ENCODE results near the gene COQ8B.
A peak's percentile ranks its signal among the peaks of the same experiment; 100 is the strongest.

Gene COQ8B

DNA sequence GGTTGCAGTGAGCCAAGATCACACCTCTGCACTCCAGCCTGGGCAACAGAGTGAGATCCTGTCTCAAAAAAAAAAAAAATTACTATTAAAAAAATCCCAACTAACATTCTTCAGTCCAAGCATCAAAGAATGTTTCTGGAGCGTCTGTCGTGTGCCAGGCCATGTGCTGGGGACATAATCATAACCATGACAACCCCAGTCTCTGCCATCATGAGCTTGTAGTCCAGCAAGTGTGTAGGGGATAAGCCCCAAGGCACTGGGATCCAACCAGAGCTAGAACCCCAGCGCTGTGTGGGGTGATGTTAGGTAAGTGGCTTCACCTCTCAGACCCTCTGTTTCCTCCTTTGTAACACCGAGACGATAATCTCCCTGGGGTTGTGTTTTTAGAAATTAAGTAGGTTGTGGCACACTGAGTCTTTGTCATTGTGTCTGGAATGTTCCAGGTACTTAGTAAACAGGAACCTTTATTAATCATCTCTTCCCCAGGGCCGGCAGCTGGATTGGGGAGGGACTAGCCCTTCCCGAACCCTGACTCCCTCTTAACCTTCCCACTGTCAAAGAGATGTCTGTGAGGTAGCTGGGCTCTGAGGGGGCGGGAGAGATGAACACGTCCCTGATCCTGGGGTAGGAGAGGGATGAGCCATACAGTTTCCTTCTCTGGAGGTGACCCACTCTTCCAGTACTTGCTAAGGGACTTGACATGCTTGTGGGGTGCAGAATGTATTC is 5.4 kb upstream of the COQ8B start:
- no peak overlapping the region for H3K27ac ChIP-seq
- TF ChIP-seq, protein P1, sequence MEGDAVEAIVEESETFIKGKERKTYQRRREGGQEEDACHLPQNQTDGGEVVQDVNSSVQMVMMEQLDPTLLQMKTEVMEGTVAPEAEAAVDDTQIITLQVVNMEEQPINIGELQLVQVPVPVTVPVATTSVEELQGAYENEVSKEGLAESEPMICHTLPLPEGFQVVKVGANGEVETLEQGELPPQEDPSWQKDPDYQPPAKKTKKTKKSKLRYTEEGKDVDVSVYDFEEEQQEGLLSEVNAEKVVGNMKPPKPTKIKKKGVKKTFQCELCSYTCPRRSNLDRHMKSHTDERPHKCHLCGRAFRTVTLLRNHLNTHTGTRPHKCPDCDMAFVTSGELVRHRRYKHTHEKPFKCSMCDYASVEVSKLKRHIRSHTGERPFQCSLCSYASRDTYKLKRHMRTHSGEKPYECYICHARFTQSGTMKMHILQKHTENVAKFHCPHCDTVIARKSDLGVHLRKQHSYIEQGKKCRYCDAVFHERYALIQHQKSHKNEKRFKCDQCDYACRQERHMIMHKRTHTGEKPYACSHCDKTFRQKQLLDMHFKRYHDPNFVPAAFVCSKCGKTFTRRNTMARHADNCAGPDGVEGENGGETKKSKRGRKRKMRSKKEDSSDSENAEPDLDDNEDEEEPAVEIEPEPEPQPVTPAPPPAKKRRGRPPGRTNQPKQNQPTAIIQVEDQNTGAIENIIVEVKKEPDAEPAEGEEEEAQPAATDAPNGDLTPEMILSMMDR (IDR thresholded peaks at IDR 0.05): no peak
- TF ChIP-seq ZFX (IDR thresholded peaks at IDR 0.05; ENCODE audit: borderline replicate concordance): no peak

DNA sequence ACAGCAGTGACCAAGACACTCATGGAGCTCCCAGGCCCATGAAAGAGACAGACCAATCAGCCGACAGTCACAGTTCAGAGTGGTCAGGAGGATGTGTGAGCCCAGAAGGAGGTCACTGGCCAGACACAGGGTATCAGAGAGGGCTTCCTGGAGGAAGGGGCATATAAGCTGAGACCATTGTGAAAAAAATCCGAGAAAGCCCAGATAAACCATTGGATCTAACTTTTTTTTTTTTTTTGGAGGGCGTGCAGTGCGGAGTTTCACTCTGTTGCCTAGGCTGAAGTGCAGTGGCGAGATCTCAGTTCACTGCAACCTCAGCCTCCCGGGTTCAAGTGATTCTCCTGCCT is 4.4 kb upstream of the COQ8B start:
- 0 out of 2 replicates have a peak overlapping the region, but pooled peaks have one; percentile 98 for H3K27ac ChIP-seq
- no peak for TF ChIP-seq ZFX (IDR thresholded peaks at IDR 0.05; ENCODE audit: borderline replicate concordance)
- TF ChIP-seq, protein P1 (IDR thresholded peaks at IDR 0.05): no peak

DNA sequence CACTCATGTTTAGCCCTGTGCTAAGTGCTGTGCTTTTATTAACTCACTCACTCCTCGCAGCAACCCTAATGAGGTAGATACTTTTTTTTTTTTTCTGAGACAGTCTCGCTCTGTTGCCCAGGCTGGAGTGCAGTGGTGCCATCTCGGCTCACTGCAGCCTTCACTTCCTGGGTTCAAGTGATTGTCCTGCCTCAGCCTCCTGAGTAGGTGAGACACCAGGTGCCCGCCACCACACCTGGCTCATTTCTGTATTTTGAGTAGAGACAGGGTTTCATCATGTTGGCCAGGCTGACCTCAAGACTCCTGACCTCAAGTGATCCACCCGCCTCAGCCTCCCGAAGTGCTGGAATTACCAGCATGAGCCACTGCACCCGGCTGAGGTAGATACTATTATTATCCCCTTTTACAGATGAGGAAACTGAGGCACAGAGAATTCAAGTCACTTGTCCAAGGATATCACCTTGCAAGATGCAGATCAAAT is 2.8 kb upstream of the COQ8B start:
- TF ChIP-seq, protein P1 (IDR thresholded peaks at IDR 0.05): no peak
- no peak for TF ChIP-seq ZFX (IDR thresholded peaks at IDR 0.05; ENCODE audit: borderline replicate concordance)
- H3K27ac ChIP-seq: peak overlapping the region; percentile 98

DNA sequence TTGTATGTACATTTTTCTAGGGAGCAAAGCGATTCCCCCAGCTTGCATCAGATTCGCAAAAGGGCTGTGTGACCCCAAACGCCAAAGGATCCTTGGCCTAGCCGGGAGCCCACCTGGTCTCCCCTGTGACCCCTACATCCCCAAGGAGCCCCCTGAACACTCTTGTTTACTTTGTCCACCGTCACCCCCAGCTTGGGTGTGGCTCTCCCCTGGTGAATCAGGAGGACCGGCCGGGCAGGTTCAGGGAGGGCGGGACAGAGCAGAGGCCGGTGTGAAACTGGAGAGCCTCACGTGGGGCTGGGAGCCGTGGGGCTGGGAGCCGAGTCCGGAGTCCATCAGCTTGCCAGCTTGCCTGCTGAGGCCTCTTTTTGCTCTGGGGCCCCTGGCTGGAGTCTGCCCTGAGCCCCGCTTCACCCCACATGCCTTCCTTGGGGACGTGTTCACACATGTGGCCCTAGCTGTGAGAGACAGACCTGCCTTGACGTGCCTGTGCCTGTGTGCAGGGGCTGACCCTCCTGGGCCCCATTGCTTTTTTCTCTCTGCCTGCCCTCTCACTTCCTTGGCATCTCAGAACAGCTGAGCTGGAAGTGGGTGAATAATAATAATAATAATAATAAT is 2.2 kb upstream of the COQ8B start:
- TF ChIP-seq ZFX (IDR thresholded peaks at IDR 0.05; ENCODE audit: borderline replicate concordance): no peak
- TF ChIP-seq, protein P1 (IDR thresholded peaks at IDR 0.05): no peak
- H3K27ac ChIP-seq: peak overlapping the region; percentile 98

DNA sequence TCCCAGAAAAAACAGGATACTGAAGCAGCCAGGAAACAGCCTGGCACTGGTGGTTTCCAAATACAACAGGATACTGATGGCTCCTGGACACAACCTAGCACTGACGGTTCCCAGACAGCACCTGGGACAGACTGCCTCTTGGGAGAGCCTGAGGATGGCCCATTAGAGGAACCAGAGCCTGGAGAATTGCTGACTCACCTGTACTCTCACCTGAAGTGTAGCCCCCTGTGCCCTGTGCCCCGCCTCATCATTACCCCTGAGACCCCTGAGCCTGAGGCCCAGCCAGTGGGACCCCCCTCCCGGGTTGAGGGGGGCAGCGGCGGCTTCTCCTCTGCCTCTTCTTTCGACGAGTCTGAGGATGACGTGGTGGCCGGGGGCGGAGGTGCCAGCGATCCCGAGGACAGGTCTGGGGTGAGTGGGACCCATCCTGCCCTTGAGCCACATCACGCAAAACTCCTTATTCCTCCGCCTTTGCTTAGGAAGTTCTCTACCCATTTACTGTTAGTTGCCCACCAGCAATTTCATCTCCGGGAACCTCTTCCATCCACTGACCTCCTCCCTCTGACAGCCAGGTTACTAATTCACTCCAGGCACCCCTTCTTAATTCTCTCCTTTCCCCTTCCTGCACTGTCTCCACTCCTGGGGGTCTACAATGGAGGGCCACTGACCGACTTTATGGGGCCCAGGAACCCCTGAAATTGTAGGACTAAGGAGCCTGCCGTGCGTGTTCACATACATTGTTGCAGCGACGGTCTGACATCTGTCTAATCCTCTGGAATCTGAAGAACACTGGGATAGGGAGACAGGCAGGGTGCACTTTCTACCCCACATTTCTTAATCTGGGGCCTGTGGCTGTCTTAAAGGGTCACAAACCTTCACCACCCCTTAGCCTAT is 1.4 kb upstream of the COQ8B start:
- peak overlapping the region; percentile 98 for H3K27ac ChIP-seq
- no peak for TF ChIP-seq ZFX (IDR thresholded peaks at IDR 0.05; ENCODE audit: borderline replicate concordance)
- TF ChIP-seq, protein P1 (IDR thresholded peaks at IDR 0.05): no peak

DNA sequence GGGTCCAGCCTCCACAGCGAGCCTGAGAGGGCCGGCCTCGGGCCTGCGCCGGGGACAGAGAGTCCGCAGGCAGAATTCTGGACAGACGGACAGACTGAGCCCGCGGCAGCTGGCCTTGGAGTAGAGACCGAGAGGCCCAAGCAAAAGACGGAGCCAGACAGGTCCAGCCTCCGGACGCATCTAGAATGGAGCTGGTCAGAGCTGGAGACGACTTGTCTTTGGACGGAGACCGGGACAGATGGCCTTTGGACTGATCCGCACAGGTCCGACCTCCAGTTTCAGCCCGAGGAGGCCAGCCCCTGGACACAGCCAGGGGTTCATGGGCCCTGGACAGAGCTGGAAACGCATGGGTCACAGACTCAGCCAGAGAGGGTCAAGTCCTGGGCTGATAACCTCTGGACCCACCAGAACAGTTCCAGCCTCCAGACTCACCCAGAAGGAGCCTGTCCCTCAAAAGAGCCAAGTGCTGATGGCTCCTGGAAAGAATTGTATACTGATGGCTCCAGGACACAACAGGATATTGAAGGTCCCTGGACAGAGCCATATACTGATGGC is 716 bp upstream of the COQ8B start:
- no peak for TF ChIP-seq ZFX (IDR thresholded peaks at IDR 0.05; ENCODE audit: borderline replicate concordance)
- TF ChIP-seq, protein P1 (IDR thresholded peaks at IDR 0.05): no peak
- H3K27ac ChIP-seq: peak overlapping the region; percentile 98
